Measurements from ENCODE around the gene PDIA6. TPM values are rescaled to one million over a fixed set of nuclear protein-coding genes. Genes with fewer than 3 reads are reported as not detected.

The PDIA6 gene, protein sequence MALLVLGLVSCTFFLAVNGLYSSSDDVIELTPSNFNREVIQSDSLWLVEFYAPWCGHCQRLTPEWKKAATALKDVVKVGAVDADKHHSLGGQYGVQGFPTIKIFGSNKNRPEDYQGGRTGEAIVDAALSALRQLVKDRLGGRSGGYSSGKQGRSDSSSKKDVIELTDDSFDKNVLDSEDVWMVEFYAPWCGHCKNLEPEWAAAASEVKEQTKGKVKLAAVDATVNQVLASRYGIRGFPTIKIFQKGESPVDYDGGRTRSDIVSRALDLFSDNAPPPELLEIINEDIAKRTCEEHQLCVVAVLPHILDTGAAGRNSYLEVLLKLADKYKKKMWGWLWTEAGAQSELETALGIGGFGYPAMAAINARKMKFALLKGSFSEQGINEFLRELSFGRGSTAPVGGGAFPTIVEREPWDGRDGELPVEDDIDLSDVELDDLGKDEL
- total RNA-seq: 100 to 1,000 TPM; 123 to 157 TPM

DNA sequence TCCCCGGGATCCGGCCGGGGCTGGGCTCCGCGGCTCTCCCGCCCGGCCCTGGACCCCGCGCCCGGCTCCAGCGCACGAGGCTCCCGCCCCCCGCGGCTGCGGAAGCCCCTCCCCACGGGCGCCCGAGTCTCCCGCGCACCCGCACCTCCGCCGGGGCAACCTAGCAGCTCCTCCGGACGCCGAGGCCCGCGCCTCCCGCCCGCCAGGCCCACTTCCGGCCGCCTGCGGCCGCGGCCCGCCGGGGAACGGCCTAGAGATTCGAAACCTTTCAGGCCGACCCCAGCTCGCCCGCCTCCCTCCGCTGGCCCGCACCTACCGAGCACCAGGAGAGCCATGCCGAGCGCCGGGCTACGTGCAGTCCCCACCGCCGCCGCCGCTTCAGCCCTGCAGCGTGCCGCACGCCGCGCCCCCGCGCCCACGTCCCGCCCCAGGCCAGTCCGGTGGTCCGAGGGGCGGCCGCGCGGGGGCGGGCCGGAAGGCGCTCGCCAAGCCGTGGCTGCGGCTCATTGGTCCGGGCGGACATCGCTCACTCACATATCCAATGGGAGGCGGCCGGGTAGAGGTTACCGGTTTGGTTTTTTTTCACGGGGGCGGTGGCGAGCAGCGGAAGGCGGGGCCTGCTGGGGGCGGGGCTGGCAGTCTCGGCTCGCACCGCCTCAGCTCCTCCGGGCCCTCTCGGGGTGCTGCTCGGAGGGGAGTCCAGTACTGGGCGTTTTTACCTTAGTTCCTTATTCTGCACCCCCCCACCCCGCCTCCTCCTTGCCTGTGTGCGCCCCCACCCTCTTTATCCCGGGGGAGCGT, at the start of gene PDIA6:
TSS of gene PDIA6 (minus strand) at position 424 of the 801 bp plus-strand sequence. CDS start at position 335, 89 bp downstream.
- POLR2A ChIA-PET: interaction anchor here (0.6 to 1.7 kb wide), 4 partner anchors 72 to 317 kb away, joined by 3 to 6 read pairs (median 4); no protein-coding TSS in a partner anchor
- ATAC-seq (peak; percentile 94), DNase-seq (peak; percentile 97)
- Mint-ChIP-seq H3K4me1 (peaks cover 34% of the 10 kb centered on the region), H3K27ac (peak within 1 kb of the TSS; percentile 90), H3K27me3 (peaks cover 1% of the 10 kb centered on the region), H3K9me3 (ENCODE audit: low read depth) (no peaks in the 10 kb centered on the region), H3K4me3 (peak within 1 kb of the TSS; percentile 89), H3K36me3 (ENCODE audit: low read depth) (peaks cover 31% of the 10 kb centered on the region)
- intact Hi-C loops (cut with DNase I, micrococcal nuclease): loop anchor here (1.0 to 5.0 kb wide), 10 partner anchors 122 to 934 kb away; partner anchors contain the start of genes SLC66A3 (in 2 of the 2), E2F6 (in 1 of the 2), HPCAL1 (in 1 of the 2) and LPIN1 (in 1 of the 2)
- CTCF ChIA-PET: interaction anchor here (0.6 to 1.7 kb wide), 8 partner anchors 12 to 766 kb away, joined by 3 to 8 read pairs (median 3); a partner anchor contains a TSS

- DNase-seq (no peak), ATAC-seq (no peak)
- no peaks in the 10 kb centered on the region for H3K36me3 Mint-ChIP-seq (ENCODE audit: low read depth)
- H3K4me1 Mint-ChIP-seq: peaks cover 35% of the 10 kb centered on the region
- H3K9me3 Mint-ChIP-seq (ENCODE audit: low read depth): no peaks in the 10 kb centered on the region
- H3K27ac Mint-ChIP-seq: no peak overlapping the region
- no peak overlapping the region for H3K4me3 Mint-ChIP-seq
- ChIA-PET CTCF (interaction anchor here (1.0 kb wide), 1 partner anchor 46 kb away, joined by 5 read pairs; no protein-coding TSS in a partner anchor), POLR2A (no interaction called here)
- H3K27me3 Mint-ChIP-seq: peaks cover 18% of the 10 kb centered on the region
- intact Hi-C loops (cut with DNase I, micrococcal nuclease): no loop called here
Measured at GRCh38 chr2:10862330-10862729, 49.7 kb upstream of the PDIA6 start.

DNA sequence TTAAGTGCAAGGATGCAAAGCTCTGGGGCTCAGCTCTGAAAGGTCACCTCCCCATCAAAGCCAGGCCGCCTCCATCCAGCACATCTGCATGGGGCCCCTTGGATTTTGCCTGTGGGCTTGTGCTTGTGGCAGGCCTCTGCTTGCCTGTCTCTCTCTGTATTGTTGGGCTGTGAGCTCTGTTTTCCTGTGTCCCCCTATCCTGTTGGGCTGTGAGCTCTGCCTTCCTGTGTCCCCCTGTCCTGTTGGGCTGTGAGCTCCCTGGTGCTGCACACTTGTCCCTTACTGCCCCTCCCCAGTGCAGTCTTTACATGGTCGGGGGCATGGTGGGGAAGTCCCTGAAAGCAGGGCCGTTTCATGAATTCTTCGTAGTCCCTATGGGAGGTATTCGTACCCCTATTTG, 49.2 kb upstream of the PDIA6 start:
- H3K4me3 Mint-ChIP-seq: no peak overlapping the region
- POLR2A ChIA-PET: no interaction called here

GRCh38 chr2:10860814-10861325, 48.3 kb upstream of the PDIA6 start:
- H3K4me1 Mint-ChIP-seq: peaks cover 33% of the 10 kb centered on the region
- ChIA-PET POLR2A (no interaction called here), CTCF (interaction anchor here (0.9 kb wide), 1 partner anchor 25 kb away, joined by 3 read pairs; no protein-coding TSS in a partner anchor)
- ATAC-seq (no peak), DNase-seq (no peak)
- H3K27me3 Mint-ChIP-seq: peaks cover 18% of the 10 kb centered on the region
- intact Hi-C loops (cut with DNase I, micrococcal nuclease): no loop called here
- H3K27ac Mint-ChIP-seq: no peak overlapping the region
- no peaks in the 10 kb centered on the region for H3K9me3 Mint-ChIP-seq (ENCODE audit: low read depth)
- H3K36me3 Mint-ChIP-seq (ENCODE audit: low read depth): no peaks in the 10 kb centered on the region
- no peak overlapping the region for H3K4me3 Mint-ChIP-seq

More for the DNA sequence above, 49.2 kb upstream of the PDIA6 start:
- no peak overlapping the region for H3K27ac Mint-ChIP-seq
- no peak for ATAC-seq
- DNase-seq: no peak
- no peaks in the 10 kb centered on the region for H3K36me3 Mint-ChIP-seq (ENCODE audit: low read depth)
- intact Hi-C loops (cut with DNase I, micrococcal nuclease): no loop called here
- H3K27me3 Mint-ChIP-seq: peaks cover 19% of the 10 kb centered on the region
- H3K4me1 Mint-ChIP-seq: peaks cover 35% of the 10 kb centered on the region
- CTCF ChIA-PET: interaction anchor here (0.9 to 1.0 kb wide), 2 partner anchors 26 to 47 kb away, joined by 3 to 5 read pairs; no protein-coding TSS in a partner anchor
- H3K9me3 Mint-ChIP-seq (ENCODE audit: low read depth): no peaks in the 10 kb centered on the region

DNA sequence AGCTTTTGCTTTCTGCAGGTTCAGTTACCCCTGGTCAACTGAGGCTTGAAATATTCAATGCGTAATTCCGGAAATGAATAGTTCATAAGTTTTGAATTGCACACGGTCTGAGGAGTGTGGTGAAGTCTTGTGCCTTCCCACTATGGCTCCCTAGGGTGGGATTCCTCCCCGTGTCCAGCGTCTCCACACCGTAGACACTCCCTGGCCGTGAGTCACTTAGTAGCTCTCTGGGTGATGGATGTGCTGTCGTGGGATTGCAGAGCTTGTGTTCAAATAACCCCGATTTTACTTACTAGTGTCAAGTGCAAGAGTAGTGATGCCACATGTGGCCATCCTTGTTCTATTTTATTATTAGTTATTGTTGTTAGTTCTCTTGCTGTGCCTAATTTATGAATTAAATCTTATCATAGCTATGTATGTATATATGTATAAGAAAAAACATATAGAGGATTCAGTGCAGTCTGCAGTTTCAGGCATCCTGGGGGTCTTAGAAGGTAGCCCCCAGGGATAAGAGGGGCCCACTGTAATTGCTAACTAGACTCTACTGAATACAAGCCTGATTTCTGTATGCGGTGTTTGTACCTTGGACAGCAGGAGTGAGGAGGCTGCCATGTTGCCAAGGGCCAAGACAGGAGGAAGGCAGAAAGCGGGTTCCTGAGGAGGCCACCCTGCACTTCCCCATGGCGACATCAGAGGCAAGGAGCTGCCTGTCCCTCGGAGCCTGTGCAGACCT, 47.7 kb upstream of the PDIA6 start:
- no peak for ATAC-seq
- POLR2A ChIA-PET: no interaction called here

GRCh38 chr2:10859278-10859677, 46.7 kb upstream of the PDIA6 start:
- no peak overlapping the region for H3K27ac Mint-ChIP-seq
- intact Hi-C loops (cut with DNase I, micrococcal nuclease): no loop called here

More for the DNA sequence above, 47.7 kb upstream of the PDIA6 start:
- DNase-seq: no peak
- H3K27ac Mint-ChIP-seq: no peak overlapping the region
- H3K4me3 Mint-ChIP-seq: no peak overlapping the region
- no peaks in the 10 kb centered on the region for H3K9me3 Mint-ChIP-seq (ENCODE audit: low read depth)
- H3K27me3 Mint-ChIP-seq: peaks cover 14% of the 10 kb centered on the region
- CTCF ChIA-PET: no interaction called here
- H3K36me3 Mint-ChIP-seq (ENCODE audit: low read depth): no peaks in the 10 kb centered on the region
- intact Hi-C loops (cut with DNase I, micrococcal nuclease): no loop called here
- peaks cover 30% of the 10 kb centered on the region for H3K4me1 Mint-ChIP-seq

DNA sequence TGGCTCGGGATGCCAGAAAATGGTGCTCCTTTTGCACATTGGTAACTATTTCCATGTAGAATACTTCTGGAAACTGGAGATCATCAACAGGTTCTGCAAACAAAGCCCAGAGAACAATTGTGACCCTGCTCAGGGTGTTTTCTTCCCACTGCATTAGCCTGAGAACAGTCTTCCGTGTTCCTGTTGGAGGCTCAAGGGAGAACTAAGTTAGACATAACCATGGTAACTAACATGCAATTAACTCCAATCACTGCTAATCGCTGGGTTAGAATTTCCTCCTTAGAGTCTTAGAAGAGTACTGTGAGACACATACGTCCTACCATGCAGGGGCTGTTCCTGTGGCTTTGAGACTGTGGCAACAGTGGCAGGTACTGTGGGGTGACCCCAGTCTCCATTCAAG, 36.0 kb upstream of the PDIA6 start:
- intact Hi-C loops (cut with DNase I, micrococcal nuclease): no loop called here
- DNase-seq (no peak), ATAC-seq (no peak)
- H3K36me3 Mint-ChIP-seq (ENCODE audit: low read depth): no peaks in the 10 kb centered on the region
- no peak overlapping the region for H3K4me3 Mint-ChIP-seq
- H3K27ac Mint-ChIP-seq: no peak overlapping the region
- H3K27me3 Mint-ChIP-seq: peaks cover 1% of the 10 kb centered on the region
- POLR2A ChIA-PET: no interaction called here
- no peaks in the 10 kb centered on the region for H3K9me3 Mint-ChIP-seq (ENCODE audit: low read depth)
- CTCF ChIA-PET: interaction anchor here (0.6 to 1.5 kb wide), 2 partner anchors 11 to 13 kb away, joined by 3 to 6 read pairs; no protein-coding TSS in a partner anchor
- no peaks in the 10 kb centered on the region for H3K4me1 Mint-ChIP-seq

More at GRCh38 chr2:10859278-10859677, 46.7 kb upstream of the PDIA6 start:
- no peaks in the 10 kb centered on the region for H3K9me3 Mint-ChIP-seq (ENCODE audit: low read depth)
- H3K4me1 Mint-ChIP-seq: peaks cover 20% of the 10 kb centered on the region
- no peak overlapping the region for H3K4me3 Mint-ChIP-seq
- no peak for DNase-seq
- ChIA-PET POLR2A (no interaction called here), CTCF (no interaction called here)
- peaks cover 14% of the 10 kb centered on the region for H3K27me3 Mint-ChIP-seq
- ATAC-seq: no peak
- no peaks in the 10 kb centered on the region for H3K36me3 Mint-ChIP-seq (ENCODE audit: low read depth)

GRCh38 chr2:10847008-10847407, 34.4 kb upstream of the PDIA6 start:
- ChIA-PET CTCF (interaction anchor here (0.6 to 1.2 kb wide), 5 partner anchors 15 to 321 kb away, joined by 3 to 5 read pairs (median 3); no protein-coding TSS in a partner anchor), POLR2A (no interaction called here)
- DNase-seq (no peak), ATAC-seq (no peak)
- Mint-ChIP-seq H3K27ac (no peak overlapping the region), H3K4me3 (no peak overlapping the region), H3K9me3 (ENCODE audit: low read depth) (peaks cover 4% of the 10 kb centered on the region), H3K4me1 (no peaks in the 10 kb centered on the region), H3K36me3 (ENCODE audit: low read depth) (no peaks in the 10 kb centered on the region), H3K27me3 (peaks cover 4% of the 10 kb centered on the region)
- intact Hi-C loops (cut with DNase I, micrococcal nuclease): no loop called here

- H3K9me3 Mint-ChIP-seq (ENCODE audit: low read depth): peaks cover 9% of the 10 kb centered on the region
- ATAC-seq (no peak), DNase-seq (no peak)
- no peak overlapping the region for H3K27ac Mint-ChIP-seq
- ChIA-PET POLR2A (no interaction called here), CTCF (interaction anchor here (0.7 to 1.2 kb wide), 3 partner anchors 14 to 322 kb away, joined by 3 to 5 read pairs (median 3); no protein-coding TSS in a partner anchor)
- no peaks in the 10 kb centered on the region for H3K36me3 Mint-ChIP-seq (ENCODE audit: low read depth)
- no peaks in the 10 kb centered on the region for H3K4me1 Mint-ChIP-seq
- intact Hi-C loops (cut with DNase I, micrococcal nuclease): no loop called here
- H3K27me3 Mint-ChIP-seq: peaks cover 4% of the 10 kb centered on the region
- H3K4me3 Mint-ChIP-seq: no peak overlapping the region
Measured at GRCh38 chr2:10846110-10846861, 33.7 kb upstream of the PDIA6 start.

GRCh38 chr2:10845640-10846039, 33.1 kb upstream of the PDIA6 start:
- Mint-ChIP-seq H3K4me3 (no peak overlapping the region), H3K27me3 (peaks cover 4% of the 10 kb centered on the region), H3K4me1 (no peaks in the 10 kb centered on the region), H3K27ac (no peak overlapping the region), H3K9me3 (ENCODE audit: low read depth) (peaks cover 15% of the 10 kb centered on the region), H3K36me3 (ENCODE audit: low read depth) (no peaks in the 10 kb centered on the region)
- ChIA-PET POLR2A (no interaction called here), CTCF (interaction anchor here (1.4 kb wide), 1 partner anchor 48 kb away, joined by 3 read pairs; no protein-coding TSS in a partner anchor)
- ATAC-seq: no peak
- intact Hi-C loops (cut with DNase I, micrococcal nuclease): no loop called here
- no peak for DNase-seq

Data from activated CD4-positive, alpha-beta T cell treated with anti-CD3 and anti-CD28 coated beads for 36 hours (primary cell).